Prostate gland (tissue), 2 donors: Measurements from ENCODE around the gene OSCP1. TPM values are rescaled to one million over a fixed set of nuclear protein-coding genes. Genes with fewer than 3 reads are reported as not detected.
A peak's percentile ranks its signal among the peaks of the same experiment; 100 is the strongest.

Experiments
- DNase-seq: peaks from one replicate; pipeline ENCODE4 v3.0.0-alpha.2; 2019; ENCODE audit warnings: low spot score
- H3K27ac ChIP-seq, 2 donors: fragments of 200-600 bp; sonication (generic); 2 replicates each; pipeline ENCODE4 v1.5.1; 2017 to 2019
- H3K27me3 ChIP-seq: fragments of 200-600 bp; sonication (generic); replicated peaks from 2 replicates; pipeline ENCODE4 v1.5.1; 2019; ENCODE audit not compliant: insufficient read depth
- H3K36me3 ChIP-seq, 2 donors: fragments of 200-600 bp; sonication (generic); 1 replicate in 1 of 2; 2 replicates in 1 of 2; pipeline versions ENCODE4 v1.5.1 to v1.8.1; 2017 to 2019
- H3K4me1 ChIP-seq: fragments of 200-600 bp; sonication (generic); replicated peaks from 2 replicates; pipeline ENCODE4 v1.5.1; 2019
- H3K4me3 ChIP-seq, 2 donors: fragments of 200-600 bp; sonication (generic); 2 replicates each; pipeline ENCODE4 v1.5.1; 2017 to 2019
- H3K9me3 ChIP-seq: fragments of 200-600 bp; sonication (generic); 2 replicates; pipeline ENCODE4 v1.5.1; 2017
- CTCF ChIP-seq, 4 experiments: fragments of 200-600 bp in 2 of 4; fragments of 450-650 bp in 2 of 4; sonication (generic) in 2 of 4; IDR thresholded peaks; 1 replicate in 3 of 4; 2 replicates in 1 of 4; pipeline ENCODE4 v1.5.1; 2016 to 2019; ENCODE audit warnings: antibody characterized with exemption in 4 of 4, mild to moderate bottlenecking in 2 of 4, moderate library complexity in 2 of 4
- POLR2A ChIP-seq: fragments of 450-650 bp; IDR thresholded peaks from one replicate; pipeline ENCODE4 v1.6.1; 2016; ENCODE audit warnings: antibody characterized with exemption, mild to moderate bottlenecking
- POLR2AphosphoS5 ChIP-seq: sonication (generic); formaldehyde crosslinking; IDR thresholded peaks from one replicate; pipeline ENCODE4 v1.6.1; 2017; ENCODE audit warnings: antibody characterized with exemption
- WGBS: methylation state at CpG from one replicate; pipeline ENCODE4 v1.1.5; 2018; 5-methylcytosine and 5-hydroxymethylcytosine counted together
- intact Hi-C: fragments of 100-400 bp; cut with DNase I; formaldehyde crosslinking; loops from one replicate; pipeline ENCODE4 v1.14.2; 2022
- total RNA-seq, 2 donors: library from RNA; depleted of rRNA; stranded (reverse); fragments of >200 nt; gene quantifications; one replicate each; pipeline ENCODE4 v1.1.0, GENCODE V29; 2016

OSCP1 gene
- total RNA-seq, 2 donors from 2014 or later: 16.7 to 25.6 TPM

- H3K27ac ChIP-seq: no peak overlapping the region
- H3K4me1 ChIP-seq: no peaks in the 10 kb centered on the region
- TF ChIP-seq CTCF (IDR thresholded peaks at IDR 0.05) (no peak), POLR2AphosphoS5 (no peak), POLR2A (no peak)
- H3K36me3 ChIP-seq: no peaks in the 10 kb centered on the region
- no peak overlapping the region for H3K4me3 ChIP-seq
- 81% methylated on average over 7 of the region's 7 CpGs for WGBS
- no peaks in the 10 kb centered on the region for H3K27me3 ChIP-seq
- no peaks in the 10 kb centered on the region for H3K9me3 ChIP-seq
- intact Hi-C loops: loop anchor here (2.0 to 10.0 kb wide), 2 partner anchors 79 to 277 kb away; partner anchors contain the start of gene TRAPPC3
- no peak for DNase-seq
Observed at GRCh38 chr1:36421649-36422048, 28.6 kb downstream of the OSCP1 start.

GRCh38 chr1:36420836-36421317, 29.4 kb downstream of the OSCP1 start:
- intact Hi-C loops: loop anchor here (2.0 to 10.0 kb wide), 2 partner anchors 78 to 276 kb away; partner anchors contain the start of gene TRAPPC3

GRCh38 chr1:36420409-36420808, 29.8 kb downstream of the OSCP1 start:
- no peaks in the 10 kb centered on the region for H3K9me3 ChIP-seq
- intact Hi-C loops: loop anchor here (2.0 to 10.0 kb wide), 2 partner anchors 78 to 276 kb away; partner anchors contain the start of gene TRAPPC3
- H3K4me1 ChIP-seq: no peaks in the 10 kb centered on the region
- no peak for TF ChIP-seq CTCF (IDR thresholded peaks at IDR 0.05)
- no peak for TF ChIP-seq POLR2AphosphoS5
- no peak for TF ChIP-seq POLR2A
- no peaks in the 10 kb centered on the region for H3K27me3 ChIP-seq
- no peak overlapping the region for H3K27ac ChIP-seq
- WGBS: 25% methylated on average over 5 of the region's 5 CpGs
- DNase-seq: no peak
- H3K4me3 ChIP-seq: no peak overlapping the region
- no peaks in the 10 kb centered on the region for H3K36me3 ChIP-seq

More at GRCh38 chr1:36420836-36421317, 29.4 kb downstream of the OSCP1 start:
- H3K36me3 ChIP-seq: no peaks in the 10 kb centered on the region
- DNase-seq: peak; percentile 84
- no peak overlapping the region for H3K4me3 ChIP-seq
- no peak for TF ChIP-seq POLR2A
- peak; percentile 70 to 95 (median 86) for TF ChIP-seq CTCF (IDR thresholded peaks at IDR 0.05)
- peak; percentile 79 for TF ChIP-seq POLR2AphosphoS5
- 11% methylated on average over 13 of the region's 13 CpGs for WGBS
- no peaks in the 10 kb centered on the region for H3K27me3 ChIP-seq
- no peak overlapping the region for H3K27ac ChIP-seq
- no peaks in the 10 kb centered on the region for H3K4me1 ChIP-seq
- no peaks in the 10 kb centered on the region for H3K9me3 ChIP-seq

- Histone ChIP-seq H3K4me1 (no peaks in the 10 kb centered on the region), H3K27ac (no peak overlapping the region), H3K9me3 (no peaks in the 10 kb centered on the region), H3K27me3 (no peaks in the 10 kb centered on the region), H3K36me3 (no peaks in the 10 kb centered on the region), H3K4me3 (no peak overlapping the region)
- intact Hi-C loops: no loop called here
- TF ChIP-seq CTCF (IDR thresholded peaks at IDR 0.05) (no peak), POLR2A (no peak), POLR2AphosphoS5 (no peak)
- 66% methylated on average over 4 of the region's 4 CpGs for WGBS
- no peak for DNase-seq
Observed at GRCh38 chr1:36419569-36419968, 30.7 kb downstream of the OSCP1 start.

- no peaks in the 10 kb centered on the region for H3K36me3 ChIP-seq
- H3K27ac ChIP-seq: no peak overlapping the region
- WGBS: 76% methylated on average over 3 of the region's 3 CpGs
- no peaks in the 10 kb centered on the region for H3K27me3 ChIP-seq
- no peak for TF ChIP-seq POLR2A
- TF ChIP-seq POLR2AphosphoS5: no peak
- no peak for TF ChIP-seq CTCF (IDR thresholded peaks at IDR 0.05)
- no peaks in the 10 kb centered on the region for H3K4me1 ChIP-seq
- no peak overlapping the region for H3K4me3 ChIP-seq
- no peaks in the 10 kb centered on the region for H3K9me3 ChIP-seq
- intact Hi-C loops: no loop called here
- no peak for DNase-seq
Observed at GRCh38 chr1:36419140-36419539, 31.1 kb downstream of the OSCP1 start.
